K562 (cell line): ENCODE measurements around the gene EPS8L1. TPM values are rescaled to one million over a fixed set of nuclear protein-coding genes. Genes with fewer than 3 reads are reported as not detected.

Experiments
- ATAC-seq: fragments of 200-7000 bp; cut with Tn5 transposase; 3 replicates; pipeline ENCODE4 v1.9.1; 2020; ENCODE audit warnings: moderate library complexity
- BruUV-seq: library from RNA; stranded (reverse); fragments of 400-500 nt; replicated peaks from 2 replicates; lab custom pipeline; 2021; lab: Mats Ljungman, UMichigan
- CTCF ChIA-PET: fragments of 300-600 bp; formaldehyde crosslinking; extraction: SDS; loops from one replicate; lab custom pipeline; 2021; ENCODE audit warnings: low intra/inter-chr PET ratio; lab: Yijun Ruan, JAX
- POLR2A ChIA-PET: fragments of 300-600, 350-650 bp; sonication (Branson Sonifier 250); formaldehyde crosslinking; extraction: SDS; loops from one replicate; lab custom pipeline; 2021; ENCODE audit warnings: antibody characterized with exemption, inconsistent platforms; lab: Yijun Ruan, JAX
- DNase-seq, 4 experiments: peaks; one replicate each; pipeline versions ENCODE4 v3.0.0 to v3.0.0-alpha.2; 2011 to 2018; ENCODE audit warnings: low spot score in 3 of 4, mixed read lengths in 3 of 4; ENCODE audit errors: extremely low read depth in 1 of 4
- FAIRE-seq: peaks from 2 replicates; lab custom pipeline; 2011; peaks lifted over from hg19 to GRCh38; lab: Jason Lieb, UNC
- H2AFZ ChIP-seq: 2 replicates; pipeline ENCODE4 v1.6.0; 2011; ENCODE audit warnings: low read depth, low read length, control low read depth, inconsistent platforms
- H3K27ac ChIP-seq: fragments of 200-600 bp; 3 replicates; pipeline ENCODE4 v1.8.0; 2011; ENCODE audit warnings: low read depth, mild to moderate bottlenecking, control low read depth, inconsistent platforms, low read length, moderate library complexity, mixed read lengths; ENCODE audit errors: extremely low read depth
- H3K27me3 ChIP-seq, 2 experiments: fragments of 300-600 bp in 1 of 2; 2 replicates in 1 of 2; 3 replicates in 1 of 2; pipeline versions ENCODE4 v1.6.0 to v1.8.0; 2011; ENCODE audit warnings: inconsistent platforms in 2 of 2, low read length in 2 of 2, mild to moderate bottlenecking in 1 of 2, mixed read lengths in 1 of 2, moderate library complexity in 1 of 2; ENCODE audit not compliant: control insufficient read depth in 2 of 2, insufficient read depth in 2 of 2
- H3K36me3 ChIP-seq: fragments of 300-600 bp; 3 replicates; pipeline ENCODE4 v1.8.0; 2011; ENCODE audit warnings: mild to moderate bottlenecking, low read length, inconsistent platforms; ENCODE audit not compliant: control insufficient read depth, insufficient read depth
- H3K4me1 ChIP-seq, 2 experiments: fragments of 200-600 bp in 1 of 2; replicated peaks in 1 of 2; 2 replicates in 1 of 2; 3 replicates in 1 of 2; pipeline versions ENCODE4 v1.5.1 to v1.8.0; 2011; ENCODE audit warnings: inconsistent platforms in 2 of 2, low read length in 2 of 2, mild to moderate bottlenecking in 1 of 2, mixed read lengths in 1 of 2, moderate library complexity in 1 of 2; ENCODE audit not compliant: control insufficient read depth in 2 of 2, insufficient read depth in 2 of 2
- H3K4me2 ChIP-seq: 2 replicates; pipeline ENCODE4 v1.6.1; 2011; ENCODE audit warnings: low read length, control low read depth, inconsistent platforms, mixed read lengths; ENCODE audit not compliant: insufficient read depth
- H3K4me3 ChIP-seq: fragments of 200-600 bp; sonication (generic), shearing (Covaris generic); 2 replicates; pipeline ENCODE4 v1.5.1; 2016; ENCODE audit warnings: control low read depth, inconsistent platforms
- H3K79me2 ChIP-seq: fragments of 200-600 bp; 3 replicates; pipeline ENCODE4 v1.8.0; 2011; ENCODE audit warnings: low read length, inconsistent platforms; ENCODE audit not compliant: control insufficient read depth, insufficient read depth
- H3K9ac ChIP-seq, 2 experiments: 2 replicates each; pipeline versions ENCODE4 v1.6.0 to v1.6.1; 2011; ENCODE audit warnings: low read depth in 2 of 2, low read length in 2 of 2, control low read depth in 1 of 2, inconsistent platforms in 1 of 2, mild to moderate bottlenecking in 1 of 2, mixed read lengths in 1 of 2; ENCODE audit not compliant: insufficient read depth in 1 of 2
- H3K9me1 ChIP-seq: one replicate; pipeline ENCODE4 v1.6.0; 2011; ENCODE audit warnings: inconsistent platforms, mild to moderate bottlenecking, low read length, moderate library complexity; ENCODE audit not compliant: control insufficient read depth, insufficient read depth
- H3K9me3 ChIP-seq: replicated peaks from 2 replicates; pipeline ENCODE4 v1.5.1; 2011; ENCODE audit warnings: low read depth, low read length, inconsistent platforms; ENCODE audit not compliant: control insufficient read depth, insufficient read depth
- H4K20me1 ChIP-seq: replicated peaks from 2 replicates; pipeline ENCODE4 v1.6.1; 2011; ENCODE audit warnings: low read length, inconsistent platforms, mixed read lengths; ENCODE audit not compliant: control insufficient read depth, insufficient read depth
- DACH1 ChIP-seq: fragments of 450-650 bp; IDR thresholded peaks from 2 replicates; pipeline ENCODE4 v1.6.1; 2018; ENCODE audit not compliant: partially characterized antibody
- HEY1 ChIP-seq: fragments of 250-450 bp; sonication (Bioruptor Pico); IDR thresholded peaks from 2 replicates; pipeline ENCODE4 v1.5.0; 2020; ENCODE audit warnings: mild to moderate bottlenecking, moderate library complexity, borderline replicate concordance
- MIER1 ChIP-seq: fragments of 450-650 bp; IDR thresholded peaks from 2 replicates; pipeline ENCODE4 v1.6.1; 2016; ENCODE audit warnings: antibody characterized with exemption, mild to moderate bottlenecking, low read depth
- ZFP36 ChIP-seq: fragments of 150-350 bp; IDR thresholded peaks from 2 replicates; pipeline ENCODE4 v1.6.1; 2018; ENCODE audit warnings: low read length, low read depth; ENCODE audit not compliant: partially characterized antibody
- WGBS: fragments of 100-300 bp; shearing (Covaris generic); methylation state at CpG from one replicate; pipeline ENCODE4 v1.1.6; 2016; ENCODE audit warnings: low coverage, mixed read lengths; ENCODE audit not compliant: insufficient coverage; ENCODE audit errors: missing lambda C conversion rate; 5-methylcytosine and 5-hydroxymethylcytosine counted together
- in situ Hi-C: fragments of 300-500 bp; cut with MboI; formaldehyde crosslinking; loops from 4 replicates; pipeline ENCODE4 v1.15.0; 2018; ENCODE audit warnings: inconsistent platforms, mixed read lengths
- intact Hi-C: fragments of 100-400 bp; cut with micrococcal nuclease; formaldehyde crosslinking; loops from 2 replicates; pipeline ENCODE4 v1.14.2; 2022
- polyA plus RNA-seq, 8 experiments: library from polyadenylated mRNA; depleted of rRNA in 4 of 8; stranded (reverse) in 5 of 8; unstranded in 3 of 8; fragments of >200 nt; fragmentation: Nextera tagmentation in 2 of 8; fragmentation: Illumina TruSeq in 1 of 8; extraction: Ambion mirVana in 2 of 8; extraction: Trizol in 1 of 8; gene quantifications; 2 replicates each; pipeline versions ENCODE4 v1.2.1 to v1.2.3, GENCODE V29; 2011 to 2014; ENCODE audit warnings: inconsistent platforms in 1 of 8, missing spikeins in 1 of 8
- total RNA-seq, 7 experiments: library from RNA; depleted of rRNA in 6 of 7; stranded (reverse); fragments of >200 nt in 6 of 7; fragmentation: Illumina TruSeq in 2 of 7; extraction: Trizol in 2 of 7; gene quantifications; 2 replicates each; pipeline versions ENCODE4 v1.2.1 to v1.2.3, GENCODE V29; 2011 to 2021; ENCODE audit warnings: low replicate concordance in 1 of 7
- TF ChIP-seq, protein P1 (sequence below): fragments of 450-650 bp; formaldehyde crosslinking; IDR thresholded peaks from 2 replicates; pipeline ENCODE4 v1.4.0; 2022; ENCODE audit warnings: missing genetic modification characterization

Gene EPS8L1
- total and polyA plus RNA-seq, 9 of the 15 experiments (the other 6 are each of a cell fraction or from before 2014, with no cell fraction given): 0.35 to 22.1 (median 11.9) TPM

DNA sequence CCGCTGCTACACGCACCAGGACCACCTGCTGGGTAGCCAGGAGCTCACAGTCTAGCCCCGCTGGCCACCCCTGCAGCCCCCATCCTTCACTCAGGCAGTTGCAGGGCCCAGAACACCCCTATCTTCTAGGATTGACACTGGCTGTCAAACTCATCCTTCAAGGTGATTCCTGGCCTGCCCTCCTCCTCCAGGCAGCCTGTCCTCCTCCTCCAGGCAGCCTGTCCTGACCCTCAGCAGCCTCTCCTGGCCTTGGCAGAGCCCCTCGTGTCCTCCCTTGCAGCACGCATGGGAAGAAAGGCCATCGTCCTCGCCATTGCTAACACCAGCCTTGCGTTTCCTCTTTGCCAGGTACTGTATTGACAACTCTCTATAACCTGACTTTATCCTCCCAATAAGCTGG is 3.8 kb upstream of the EPS8L1 start:
- H3K36me3 ChIP-seq: no peaks in the 10 kb centered on the region
- H3K9me3 ChIP-seq: no peaks in the 10 kb centered on the region
- H3K79me2 ChIP-seq: no peaks in the 10 kb centered on the region
- H3K4me1 ChIP-seq: peaks cover 21 to 30% of the 10 kb centered on the region in 2 experiments
- DNase-seq (no peak), FAIRE-seq (no peak), ATAC-seq (no peak)
- H3K9ac ChIP-seq: 0 out of 4 replicates have a peak overlapping the region, but pooled peaks of 1 of the 2 experiments have one; percentile 30
- intact Hi-C loops (no loop called here), in situ Hi-C loops (no loop called here)
- no peak overlapping the region for H3K4me3 ChIP-seq
- no peaks in the 10 kb centered on the region for H4K20me1 ChIP-seq
- CTCF ChIA-PET: no interaction called here
- H3K4me2 ChIP-seq: no peak overlapping the region
- no peak for TF ChIP-seq HEY1
- TF ChIP-seq, protein P1, sequence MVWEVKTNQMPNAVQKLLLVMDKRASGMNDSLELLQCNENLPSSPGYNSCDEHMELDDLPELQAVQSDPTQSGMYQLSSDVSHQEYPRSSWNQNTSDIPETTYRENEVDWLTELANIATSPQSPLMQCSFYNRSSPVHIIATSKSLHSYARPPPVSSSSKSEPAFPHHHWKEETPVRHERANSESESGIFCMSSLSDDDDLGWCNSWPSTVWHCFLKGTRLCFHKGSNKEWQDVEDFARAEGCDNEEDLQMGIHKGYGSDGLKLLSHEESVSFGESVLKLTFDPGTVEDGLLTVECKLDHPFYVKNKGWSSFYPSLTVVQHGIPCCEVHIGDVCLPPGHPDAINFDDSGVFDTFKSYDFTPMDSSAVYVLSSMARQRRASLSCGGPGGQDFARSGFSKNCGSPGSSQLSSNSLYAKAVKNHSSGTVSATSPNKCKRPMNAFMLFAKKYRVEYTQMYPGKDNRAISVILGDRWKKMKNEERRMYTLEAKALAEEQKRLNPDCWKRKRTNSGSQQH: no peak
- no peak for TF ChIP-seq MIER1
- no peak for TF ChIP-seq DACH1
- TF ChIP-seq ZFP36: peak; percentile 84
- POLR2A ChIA-PET: interaction anchor here (1.3 to 5.9 kb wide), 2 partner anchors 8 to 9 kb away, joined by 6 to 32 read pairs; partner anchors contain the start of gene RDH13
- H3K9me1 ChIP-seq: no peaks in the 10 kb centered on the region
- peaks cover 4 to 7% of the 10 kb centered on the region in 2 experiments; a peak in 3 of 5 replicates for H3K27me3 ChIP-seq
- no TSS peak for BruUV-seq
- no peak overlapping the region for H2AFZ ChIP-seq
- WGBS: 14% methylated on average over 5 of the region's 8 CpGs
- no peak overlapping the region for H3K27ac ChIP-seq
